WI38 (cell line): ENCODE measurements around the gene TRIM64C.
"Not testable (repeated sequence)": the region's sequence is repeated elsewhere in the genome, so short reads cannot be mapped to it uniquely, and the experiment has no call there.

Experiments used
- H3K4me3 ChIP-seq: 2 replicates; pipeline ENCODE4 v1.5.1; 2011; ENCODE audit warnings: low read depth, mild to moderate bottlenecking, control low read depth, low read length

The TRIM64C gene, protein sequence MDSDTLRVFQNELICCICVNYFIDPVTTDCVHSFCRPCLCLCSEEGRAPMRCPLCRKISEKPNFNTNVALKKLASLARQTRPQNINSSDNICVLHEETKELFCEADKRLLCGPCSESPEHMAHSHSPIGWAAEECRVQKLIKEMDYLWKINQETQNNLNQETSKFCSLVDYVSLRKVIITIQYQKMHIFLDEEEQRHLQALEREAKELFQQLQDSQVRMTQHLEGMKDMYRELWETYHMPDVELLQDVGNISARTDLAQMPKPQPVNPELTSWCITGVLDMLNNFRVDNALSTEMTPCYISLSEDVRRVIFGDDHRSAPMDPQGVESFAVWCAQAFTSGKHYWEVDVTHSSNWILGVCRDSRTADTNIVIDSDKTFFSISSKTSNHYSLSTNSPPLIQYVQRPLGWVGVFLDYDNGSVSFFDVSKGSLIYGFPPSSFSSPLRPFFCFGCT

DNA sequence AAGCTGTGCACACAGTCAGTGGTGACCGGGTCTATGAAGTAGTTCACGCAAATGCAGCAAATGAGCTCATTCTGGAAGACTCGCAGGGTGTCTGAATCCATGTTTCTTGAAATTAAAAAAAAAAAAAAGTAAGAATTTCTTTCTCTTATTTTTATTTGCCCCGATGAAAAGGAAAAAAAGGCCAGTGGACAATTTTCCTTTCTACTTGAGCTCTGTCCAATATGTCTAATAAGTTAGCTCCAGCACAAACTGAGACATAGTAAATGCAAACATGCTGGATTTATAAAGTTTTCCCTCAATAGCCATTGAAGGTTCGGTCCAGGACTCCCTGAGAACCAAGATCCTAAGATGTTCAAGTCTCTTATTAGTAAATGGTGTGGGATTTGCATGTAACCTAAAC, at the start of gene TRIM64C:
TSS of gene TRIM64C (minus strand) at position 101 of the 400 bp plus-strand sequence. CDS start at position 101, 0 bp downstream.
- not testable (repeated sequence) for H3K4me3 ChIP-seq

DNA sequence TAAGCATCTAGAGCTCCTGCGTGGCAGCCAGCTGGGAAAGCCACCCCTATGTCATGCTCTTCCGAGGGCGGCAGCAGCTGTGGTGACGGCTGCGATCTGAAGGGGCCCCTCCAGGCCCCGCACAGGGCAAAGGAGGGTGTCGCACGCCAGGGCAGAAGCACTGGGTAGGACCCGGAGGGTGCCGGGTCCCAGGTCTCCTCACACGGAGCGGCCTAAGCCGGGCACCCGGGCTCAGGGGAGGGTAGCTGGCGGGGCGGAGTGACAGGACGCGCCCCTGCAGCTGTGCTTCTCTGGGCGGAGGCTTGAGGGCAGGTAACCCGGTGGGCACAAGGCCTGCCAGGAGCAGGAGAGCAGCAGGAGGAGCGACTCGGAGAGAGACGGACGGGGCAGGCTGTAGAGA, 43.4 kb upstream of the TRIM64C start:
- H3K4me3 ChIP-seq: not testable (repeated sequence)

DNA sequence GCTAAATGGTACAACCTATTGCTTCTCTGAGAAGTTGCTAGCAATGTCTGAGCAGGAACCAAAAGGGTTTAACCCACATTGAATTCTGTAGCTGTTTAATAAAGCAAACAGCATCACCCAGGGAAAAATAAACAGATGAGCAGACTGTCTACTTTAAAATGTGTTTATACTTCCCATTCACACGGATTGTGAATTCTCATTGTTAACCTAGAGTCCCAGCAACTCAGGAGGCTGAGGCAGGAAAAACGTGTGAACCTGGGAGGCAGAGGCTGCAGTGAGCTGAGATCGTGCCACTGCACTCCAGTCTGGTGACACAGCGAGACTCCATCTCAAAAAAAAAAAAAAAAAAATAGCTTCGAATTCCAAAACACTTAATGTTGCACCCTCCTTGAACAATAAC, 11.0 kb upstream of the TRIM64C start:
- not testable (repeated sequence) for H3K4me3 ChIP-seq

DNA sequence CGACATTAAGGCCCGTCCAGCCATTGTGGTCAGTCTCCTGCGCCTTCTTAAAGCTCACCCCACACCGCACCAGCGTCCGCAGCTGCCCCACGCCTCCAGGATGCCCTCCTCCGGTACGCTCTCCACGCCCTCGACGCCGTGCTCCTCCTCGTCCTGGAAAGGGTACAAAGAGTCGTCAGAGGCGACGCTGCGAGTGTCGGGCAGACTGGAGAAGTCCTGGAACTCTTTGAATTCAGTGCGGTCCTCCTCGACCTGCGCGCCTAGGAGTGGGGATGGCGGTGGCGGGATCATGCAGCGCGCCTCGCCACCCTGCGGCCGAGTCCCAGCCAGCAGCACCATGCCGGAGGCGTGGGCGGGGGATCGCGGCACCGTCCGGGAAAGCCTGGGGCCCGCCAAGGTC, 9.1 kb downstream of the TRIM64C start:
- not testable (repeated sequence) for H3K4me3 ChIP-seq

DNA sequence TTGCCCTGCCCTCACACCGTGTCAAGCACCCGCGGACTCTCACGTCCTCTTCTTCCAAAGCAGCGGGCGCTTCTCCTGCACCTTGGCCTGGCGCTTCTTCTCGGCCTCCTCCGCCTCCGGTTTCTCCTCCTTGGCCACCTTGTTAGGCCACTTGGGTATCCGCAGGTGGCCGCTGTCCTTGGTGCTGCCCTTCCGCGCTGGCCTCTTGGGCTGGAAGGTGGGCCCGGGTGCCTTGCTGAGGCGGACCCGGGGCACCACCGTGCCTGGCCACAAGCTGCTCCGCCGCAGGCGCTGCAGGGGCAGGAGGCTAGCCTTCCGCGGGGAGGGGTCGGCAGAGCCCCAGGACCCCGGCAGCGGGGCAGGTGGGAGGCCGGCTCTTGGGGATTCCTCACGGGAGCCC, 10.7 kb downstream of the TRIM64C start:
- not testable (repeated sequence) for H3K4me3 ChIP-seq

DNA sequence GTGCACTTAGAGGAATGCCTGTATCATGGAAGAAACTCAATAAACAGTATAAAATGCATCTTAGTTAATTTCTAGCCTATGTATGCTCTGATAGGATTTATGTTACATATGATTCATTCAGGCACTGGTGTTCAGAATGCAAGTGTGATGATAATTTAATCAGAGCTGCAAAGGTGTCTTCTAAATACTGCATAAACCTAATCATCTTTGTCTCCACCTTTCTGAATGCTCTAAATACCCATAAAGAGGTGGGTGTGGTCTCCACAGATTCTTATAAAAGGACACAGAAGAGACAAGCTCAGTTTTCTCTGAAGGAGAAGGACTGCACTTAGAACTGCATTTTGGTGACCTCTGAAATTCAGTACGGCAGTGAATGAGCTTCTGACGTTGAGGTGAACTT, 30.4 kb downstream of the TRIM64C start, which contains the start of gene TRIM49B:
TSS of gene TRIM49B (plus strand) at position 301 of the 400 bp plus-strand sequence. CDS start 2,777 bp downstream, outside the sequence.
- H3K4me3 ChIP-seq: not testable (repeated sequence)
